IPS-11a (cell line): Measurements from ENCODE around the gene TOP2B.

Source experiments
- H3K4me3 ChIP-seq: one replicate; pipeline ENCODE4 v1.5.1; 2013; ENCODE audit warnings: low read depth, low read length, control low read depth

TOP2B gene

DNA sequence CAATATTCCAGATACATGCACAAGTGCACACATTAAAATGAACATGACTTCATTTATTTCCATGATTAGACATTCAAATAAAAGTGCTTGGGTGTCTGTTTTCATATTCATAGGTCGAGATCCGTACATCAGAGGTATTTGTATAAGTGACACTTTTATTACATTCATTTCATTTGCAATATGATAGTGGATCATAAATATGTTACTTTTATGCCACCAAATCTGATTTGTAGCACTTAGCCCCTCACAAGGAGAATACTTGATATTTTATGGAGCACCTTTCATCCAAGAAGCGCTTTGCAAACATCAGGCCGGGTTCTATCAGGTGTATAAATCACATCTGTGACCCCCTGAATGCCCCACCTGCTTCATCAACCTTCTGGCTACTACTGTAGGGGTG is 100.6 kb downstream of the TOP2B start:
- H3K4me3 ChIP-seq: no peak overlapping the region

GRCh38 chr3:25563601-25564000 is 101.1 kb downstream of the TOP2B start:
- H3K4me3 ChIP-seq: no peak overlapping the region

- H3K4me3 ChIP-seq: no peak overlapping the region
Measured at GRCh38 chr3:25558796-25559195, 105.9 kb downstream of the TOP2B start.

DNA sequence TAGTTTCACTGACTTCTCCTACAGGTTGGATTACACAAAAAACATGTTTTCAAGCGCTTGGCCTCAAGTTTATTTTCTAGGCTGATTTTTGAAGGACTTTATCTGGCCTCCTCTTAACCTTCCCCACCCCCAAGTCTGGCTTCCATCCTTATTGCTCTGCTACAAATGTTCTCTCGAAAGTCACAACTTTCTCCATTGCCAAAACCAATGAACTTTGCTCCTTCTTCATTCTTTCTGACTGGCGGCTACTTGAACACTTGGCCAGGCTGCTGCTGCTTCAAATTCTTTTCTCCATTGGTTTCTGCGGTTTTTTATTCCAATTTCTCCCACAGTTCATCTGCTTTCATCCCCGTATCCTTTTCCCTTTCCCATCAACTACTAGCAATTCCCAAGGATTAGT is 106.6 kb downstream of the TOP2B start:
- no peak overlapping the region for H3K4me3 ChIP-seq

DNA sequence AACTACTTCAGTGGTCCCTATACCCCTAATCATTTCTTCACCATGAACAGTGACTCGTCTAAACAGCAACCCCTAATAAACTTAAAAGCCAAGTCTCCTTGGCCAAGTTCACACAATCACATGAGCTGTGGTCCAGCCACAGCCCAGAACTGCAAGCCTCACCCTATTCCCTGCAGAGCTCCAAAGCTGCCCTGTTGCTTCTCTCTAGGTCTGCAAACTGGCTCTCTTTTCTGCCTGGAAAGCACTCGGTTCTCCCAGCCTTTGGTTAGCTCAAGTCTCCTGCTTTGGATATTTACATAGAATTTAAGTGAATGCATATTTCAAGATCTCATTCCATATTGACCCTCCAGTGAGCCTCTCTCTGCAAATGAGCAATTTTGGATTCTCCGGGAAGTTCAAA is 107.0 kb downstream of the TOP2B start:
- H3K4me3 ChIP-seq: no peak overlapping the region

GRCh38 chr3:25556447-25556846 is 108.3 kb downstream of the TOP2B start:
- H3K4me3 ChIP-seq: no peak overlapping the region

GRCh38 chr3:25555695-25556437 is 108.8 kb downstream of the TOP2B start:
- no peak overlapping the region for H3K4me3 ChIP-seq

- H3K4me3 ChIP-seq: no peak overlapping the region
Measured at GRCh38 chr3:25554376-25554775, 110.3 kb downstream of the TOP2B start.

- H3K4me3 ChIP-seq: no peak overlapping the region
Measured at GRCh38 chr3:25552251-25552650, 112.5 kb downstream of the TOP2B start.

DNA sequence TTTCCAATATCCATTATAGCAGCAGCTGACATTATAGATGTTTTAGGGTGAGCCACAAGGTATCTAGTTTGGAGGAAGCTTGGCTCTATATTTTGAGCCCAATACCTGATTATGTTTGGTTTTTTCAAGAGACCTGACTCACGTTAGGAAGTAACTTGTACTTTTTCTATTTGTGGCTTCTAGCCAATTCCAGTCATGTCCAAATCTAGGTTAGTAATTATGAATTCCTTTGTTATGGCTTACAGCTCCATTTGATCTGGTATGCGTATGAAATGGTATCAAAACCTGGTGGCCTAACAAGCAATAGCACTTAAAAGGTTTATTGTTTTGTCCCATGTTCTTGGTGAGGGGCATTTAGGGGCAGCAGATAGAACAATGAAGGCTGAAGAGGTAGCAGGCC is 115.9 kb downstream of the TOP2B start:
- H3K4me3 ChIP-seq: no peak overlapping the region

GRCh38 chr3:25547943-25548674 is 116.6 kb downstream of the TOP2B start:
- no peak overlapping the region for H3K4me3 ChIP-seq
